Motor neuron (in vitro differentiated cells): ENCODE results near the gene MYO7B. TPM values are rescaled to one million over a fixed set of nuclear protein-coding genes. Genes with fewer than 3 reads are reported as not detected.

Experiments used
- ATAC-seq, 8 experiments: fragments of 200-7000 bp; cut with Tn5 transposase; replicated peaks in 6 of 8; 2 replicates each; pipeline ENCODE4 v1.8.0; 2021; ENCODE audit warnings: mild to moderate bottlenecking in 8 of 8, moderate library complexity in 8 of 8
- H3K27ac ChIP-seq, 2 donors: fragments of 250-450 bp; sonication (Bioruptor Pico); 2 replicates each; pipeline ENCODE4 v1.9.0; 2021; ENCODE audit warnings: antibody characterized with exemption in 2 of 2, mild to moderate bottlenecking in 2 of 2, moderate library complexity in 1 of 2
- H3K4me1 ChIP-seq, 2 donors: fragments of 250-450 bp; sonication (Bioruptor Pico); replicated peaks in 1 of 2; 2 replicates each; pipeline ENCODE4 v1.6.1; 2021; ENCODE audit warnings: antibody characterized with exemption in 2 of 2, mild to moderate bottlenecking in 2 of 2, moderate library complexity in 1 of 2
- H3K4me3 ChIP-seq, 5 donors: fragments of 250-450 bp; sonication (Bioruptor Pico); 2 replicates each; pipeline ENCODE4 v1.9.0; 2021; ENCODE audit warnings: antibody characterized with exemption in 5 of 5, mild to moderate bottlenecking in 5 of 5, moderate library complexity in 4 of 5
- WGBS, 10 experiments: fragments of 450-650 bp; shearing (Covaris generic); methylation state at CpG; one replicate each; pipeline ENCODE4 v1.0.0; 2022; 5-methylcytosine and 5-hydroxymethylcytosine counted together
- in situ Hi-C, 9 experiments: fragments of 400-800 bp; cut with MboI; loops; one replicate each; pipeline ENCODE4 v1.15.0; 2021; ENCODE audit warnings: low sequenced_read_pairs in 9 of 9, low pct_unique_long_range_greater_than_20kb in 2 of 9; ENCODE audit not compliant: unreplicated experiment in 9 of 9
- total RNA-seq, 8 experiments: library from RNA; unstranded; fragments of 300-600 nt; gene quantifications; 2 replicates each; pipeline versions ENCODE4 v1.2.3 to v1.2.4, GENCODE V29; 2022

Gene MYO7B
- total RNA-seq, 8 experiments from 2014 or later, result 0.08 to 1.1 (median 0.36) TPM; not detected in 2

GRCh38 chr2:127665267-127665893 lies 129.9 kb downstream of the MYO7B start:
- Histone ChIP-seq H3K4me1 (peaks cover 0 to 3% of the 10 kb centered on the region in 2 donors), H3K27ac (no peak overlapping the region), H3K4me3 (no peak overlapping the region)
- ATAC-seq, result no peak
- WGBS, 10 experiments, result 60 to 100% (median 96%) methylated on average over 1 to 6 of the region's 8 CpGs; no CpG with 5 or more reads in 1 of the 10 experiments
- in situ Hi-C loops, result no loop called here

- WGBS, 10 experiments, result 6 to 97% (median 81%) methylated on average over 3 to 7 of the region's 7 CpGs
- no peaks in the 10 kb centered on the region for H3K4me1 ChIP-seq
- no peak for ATAC-seq
Observed at GRCh38 chr2:127669056-127669455, 133.6 kb downstream of the MYO7B start.

GRCh38 chr2:127670055-127670956 lies 134.8 kb downstream of the MYO7B start:
- no peak for ATAC-seq
- 66 to 92% (median 75%) methylated on average over 3 to 8 of the region's 10 CpGs for WGBS, 10 experiments
- Histone ChIP-seq H3K27ac (no peak overlapping the region), H3K4me3 (no peak overlapping the region), H3K4me1 (peaks cover 0 to under 1% of the 10 kb centered on the region in 2 donors)
- in situ Hi-C loops, result no loop called here

More at GRCh38 chr2:127669056-127669455, 133.6 kb downstream of the MYO7B start:
- Histone ChIP-seq H3K4me3 (no peak overlapping the region), H3K27ac (no peak overlapping the region)
- in situ Hi-C loops, result no loop called here

- ATAC-seq, result no peak
- H3K27ac ChIP-seq, result no peak overlapping the region
- H3K4me1 ChIP-seq, result peaks cover under 1 to 6% of the 10 kb centered on the region in 2 donors
- WGBS, 10 experiments, result 71 to 100% (median 87%) methylated on average over 1 to 5 of the region's 5 CpGs; no CpG with 5 or more reads in 4 of the 10 experiments
- no peak overlapping the region for H3K4me3 ChIP-seq
- in situ Hi-C loops, result no loop called here
Observed at GRCh38 chr2:127670957-127671290, 135.4 kb downstream of the MYO7B start.

GRCh38 chr2:127671557-127672302 lies 136.2 kb downstream of the MYO7B start:
- ATAC-seq, result peak in 1 of 8 experiments; percentile 2
- peaks cover 4 to 9% of the 10 kb centered on the region in 2 donors for H3K4me1 ChIP-seq
- WGBS, 10 experiments, result 33 to 100% (median 70%) methylated on average over 1 to 3 of the region's 14 CpGs; no CpG with 5 or more reads in 4 of the 10 experiments
- in situ Hi-C loops, result no loop called here
- no peak overlapping the region for H3K4me3 ChIP-seq
- H3K27ac ChIP-seq, result no peak overlapping the region

- H3K4me1 ChIP-seq, result peaks cover 4 to 9% of the 10 kb centered on the region in 2 donors
- ATAC-seq, result peak in 3 of 8 experiments; percentile 5 to 43 (median 8)
- in situ Hi-C loops, result no loop called here
- H3K4me3 ChIP-seq, result no peak overlapping the region
- H3K27ac ChIP-seq, result no peak overlapping the region
- 20 to 100% (median 71%) methylated on average over 1 to 5 of the region's 20 CpGs; no CpG with 5 or more reads in 3 of the 10 experiments for WGBS, 10 experiments
Observed at GRCh38 chr2:127672341-127673224, 137.1 kb downstream of the MYO7B start.

GRCh38 chr2:127673291-127674069 lies 138.0 kb downstream of the MYO7B start:
- H3K4me1 ChIP-seq, result peaks cover 4 to 9% of the 10 kb centered on the region in 2 donors
- no peak overlapping the region for H3K4me3 ChIP-seq
- in situ Hi-C loops, result no loop called here
- H3K27ac ChIP-seq, result no peak overlapping the region
- 45 to 100% (median 80%) methylated on average over 1 to 4 of the region's 17 CpGs; no CpG with 5 or more reads in 6 of the 10 experiments for WGBS, 10 experiments
- peak in 1 of 8 experiments; percentile 2 for ATAC-seq

- peaks cover 4 to 9% of the 10 kb centered on the region in 2 donors for H3K4me1 ChIP-seq
- no peak overlapping the region for H3K27ac ChIP-seq
- peak; percentile 14 to 65 (median 48) for ATAC-seq
- in situ Hi-C loops, result no loop called here
- 0 to 33% (median 0%) methylated on average over 2 to 4 of the region's 72 CpGs; no CpG with 5 or more reads in 7 of the 10 experiments for WGBS, 10 experiments
- peak overlapping the region; percentile 14 to 39 (median 30) for H3K4me3 ChIP-seq
Observed at GRCh38 chr2:127674241-127675209, 139.0 kb downstream of the MYO7B start.

GRCh38 chr2:127675331-127676261 lies 140.1 kb downstream of the MYO7B start, which contains the start of gene LIMS2:
LIMS2 (minus strand) TSS chr2:127675530; CDS start chr2:127675024, 506 bp downstream.
- in situ Hi-C loops, result no loop called here
- H3K4me3 ChIP-seq, result peak within 1 kb of the TSS; percentile 18 to 39 (median 31)
- 0 to 52% (median 0%) methylated on average over 1 to 6 of the region's 56 CpGs; no CpG with 5 or more reads in 3 of the 10 experiments for whole genome bisulfite sequencing, 10 experiments

GRCh38 chr2:127676906-127677305 lies 141.4 kb downstream of the MYO7B start:
- Histone ChIP-seq H3K4me1 (peaks cover 4 to 9% of the 10 kb centered on the region in 2 donors), H3K27ac (no peak overlapping the region), H3K4me3 (no peak overlapping the region)
- in situ Hi-C loops, result no loop called here
- ATAC-seq, result no peak
- 33 to 100% (median 75%) methylated on average over 1 to 2 of the region's 2 CpGs; no CpG with 5 or more reads in 5 of the 10 experiments for WGBS, 10 experiments

More at GRCh38 chr2:127675331-127676261, 140.1 kb downstream of the MYO7B start, which contains the start of gene LIMS2:
- H3K27ac ChIP-seq, result no peak within 1 kb of the TSS
- peak; percentile 47 to 78 (median 68) for ATAC-seq
- H3K4me1 ChIP-seq, result peaks cover 4 to 9% of the 10 kb centered on the region in 2 donors
